RWPE1 (cell line): ENCODE measurements around the gene SAV1.
"Not testable (repeated sequence)": the region's sequence is repeated elsewhere in the genome, so short reads cannot be mapped to it uniquely, and the experiment has no call there.

Source experiments
- CTCF ChIA-PET: fragments of 350-600 bp; sonication (Branson Sonifier 250); formaldehyde crosslinking; extraction: SDS; loops from one replicate; lab custom pipeline; 2021; lab: Yijun Ruan, JAX
- POLR2A ChIA-PET: fragments of 400-600 bp; formaldehyde crosslinking; extraction: SDS; loops from one replicate; lab custom pipeline; 2020; ENCODE audit warnings: antibody characterized with exemption; ENCODE audit not compliant: low non-redundant PET; lab: Yijun Ruan, JAX
- DNase-seq: peaks from one replicate; pipeline ENCODE4 v3.0.0; 2012; ENCODE audit warnings: low spot score
- H3K27ac ChIP-seq: fragments of 450-650 bp; 2 replicates; pipeline ENCODE4 v1.5.1; 2017
- CTCF ChIP-seq: fragments of 450-650 bp; conservative IDR thresholded peaks from 2 replicates; pipeline ENCODE4 v1.5.1; 2017; ENCODE audit warnings: low read depth, mild to moderate bottlenecking

The SAV1 gene

DNA sequence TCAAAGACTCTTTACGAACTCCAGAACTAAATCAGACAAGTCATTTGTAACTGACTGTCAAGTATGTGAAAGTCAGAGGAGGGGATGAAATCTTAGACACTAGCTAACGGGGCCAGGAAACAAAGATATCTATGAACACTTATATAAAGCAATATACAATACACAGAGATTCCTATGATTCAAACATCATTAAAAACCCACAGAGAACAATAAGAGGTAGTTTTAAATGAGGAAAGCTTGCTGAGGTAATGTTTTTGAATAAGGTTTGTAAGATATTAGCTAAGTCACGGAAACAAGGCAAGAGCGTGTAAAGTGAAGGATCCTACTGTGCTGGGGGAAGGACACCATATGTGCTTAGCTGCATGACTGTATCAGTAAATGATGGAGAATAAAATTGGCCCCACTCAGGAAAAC is 36.7 kb downstream of the SAV1 start:
- no peak for DNase-seq
- ChIA-PET CTCF (interaction anchor here (0.8 kb wide), 1 partner anchor 11 kb away, joined by 4 read pairs; no protein-coding TSS in a partner anchor), POLR2A (no interaction called here)
- H3K27ac ChIP-seq, result no peak overlapping the region
- TF ChIP-seq CTCF, result no peak

DNA sequence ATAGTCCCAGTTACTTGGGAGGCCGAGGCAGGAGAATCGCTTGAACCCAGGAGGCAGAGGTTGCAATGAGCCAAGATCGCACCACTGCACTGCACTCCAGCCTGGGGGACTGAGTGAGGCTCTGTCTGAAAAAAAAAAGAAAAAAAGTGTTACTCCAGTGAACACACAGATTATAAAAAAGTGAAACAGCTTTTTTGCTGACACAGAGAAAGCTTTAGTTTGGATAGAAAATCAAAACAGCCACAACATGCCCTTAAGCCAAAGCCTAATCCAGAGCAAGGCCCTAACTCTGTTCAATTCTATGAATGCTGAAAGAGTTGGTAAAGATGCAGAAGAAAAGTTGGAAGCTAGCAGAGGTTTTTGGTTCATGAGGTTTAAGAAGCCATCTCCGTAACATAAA is 43.2 kb downstream of the SAV1 start:
- DNase-seq, POLR2A ChIA-PET: not testable (repeated sequence)
- CTCF ChIA-PET, result interaction anchor here (0.7 kb wide), 1 partner anchor 25 kb away, joined by 5 read pairs; no protein-coding TSS in a partner anchor

GRCh38 chr14:50624447-50624846 is 43.7 kb downstream of the SAV1 start:
- CTCF ChIA-PET, result no interaction called here
- TF ChIP-seq CTCF, result no peak
- DNase-seq, result no peak
- POLR2A ChIA-PET, result no interaction called here
- H3K27ac ChIP-seq, result no peak overlapping the region

More for the DNA sequence above, 43.2 kb downstream of the SAV1 start:
- not testable (repeated sequence) for H3K27ac ChIP-seq

GRCh38 chr14:50622978-50623377 is 45.1 kb downstream of the SAV1 start:
- no peak overlapping the region for H3K27ac ChIP-seq
- no peak for TF ChIP-seq CTCF
- ChIA-PET POLR2A (no interaction called here), CTCF (no interaction called here)
- no peak for DNase-seq

DNA sequence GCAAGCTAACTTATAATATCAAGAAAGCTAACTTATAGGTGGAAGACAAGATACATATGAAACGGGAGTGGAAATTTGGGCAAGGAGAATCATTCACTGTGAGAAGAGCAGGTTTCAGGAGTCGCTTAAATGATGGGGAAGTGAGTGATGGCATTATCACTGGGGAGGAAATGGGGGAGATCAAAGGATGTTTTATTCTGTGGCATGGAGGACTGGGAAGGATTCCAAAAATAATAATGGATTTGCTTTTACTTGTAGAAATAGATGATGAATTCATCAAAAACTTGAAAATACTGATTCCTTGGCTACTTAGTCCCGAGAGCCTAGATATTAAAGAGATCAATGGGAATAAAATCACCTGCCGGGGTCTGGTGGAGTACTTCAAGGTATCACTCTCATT is 47.8 kb downstream of the SAV1 start:
- peak; percentile 0 for DNase-seq
- TF ChIP-seq CTCF, result no peak
- POLR2A ChIA-PET, result no interaction called here
- H3K27ac ChIP-seq, result no peak overlapping the region
- CTCF ChIA-PET, result interaction anchor here (0.6 to 1.3 kb wide), 3 partner anchors 11 to 231 kb away, joined by 3 to 5 read pairs (median 4); no protein-coding TSS in a partner anchor

GRCh38 chr14:50619569-50620141 is 48.5 kb downstream of the SAV1 start:
- TF ChIP-seq CTCF, result peak; percentile 67
- peak; percentile 41 for DNase-seq
- CTCF ChIA-PET, result interaction anchor here (0.5 to 1.4 kb wide), 10 partner anchors 9 to 1160 kb away, joined by 3 to 7 read pairs (median 4); no protein-coding TSS in a partner anchor
- H3K27ac ChIP-seq, result no peak overlapping the region
- POLR2A ChIA-PET, result no interaction called here

DNA sequence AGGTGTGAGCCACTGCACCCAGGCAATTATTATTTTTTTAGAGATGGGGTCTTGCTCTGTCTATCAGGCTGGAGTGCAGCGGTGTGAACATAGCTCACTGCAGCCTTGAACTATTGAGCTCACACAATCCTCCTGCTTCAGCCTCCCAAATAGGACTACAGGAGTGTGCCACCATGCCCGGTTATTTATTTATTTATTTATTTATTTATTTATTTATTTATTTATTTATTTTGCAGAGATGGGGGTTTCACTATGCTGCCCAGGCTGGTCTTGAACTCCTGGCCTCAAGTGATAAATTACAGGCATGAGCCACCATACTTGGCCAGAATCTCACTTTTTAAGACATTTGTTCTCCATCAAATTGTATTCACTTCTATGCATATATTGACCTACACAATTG is 51.8 kb downstream of the SAV1 start:
- DNase-seq, result no peak
- no peak for TF ChIP-seq CTCF
- H3K27ac ChIP-seq, result no peak overlapping the region
- ChIA-PET CTCF (interaction anchor here (0.6 to 1.6 kb wide), 4 partner anchors 18 to 1407 kb away, joined by 3 to 4 read pairs (median 3); no protein-coding TSS in a partner anchor), POLR2A (no interaction called here)
